Activated CD8-positive, alpha-beta memory T cell treated with anti-CD3 and anti-CD28 coated beads, Interleukin-2, amount 50 U/mL, for 1 hour (primary cell): Measurements from ENCODE around the gene MSI2.

Experiments
- DNase-seq: peaks from one replicate; pipeline ENCODE4 v3.0.0-alpha.2; 2020; ENCODE audit errors: extremely low read depth

Gene MSI2

GRCh38 chr17:57391857-57392471 is 135.6 kb downstream of the MSI2 start:
- DNase-seq: no peak

- no peak for DNase-seq
Observed at GRCh38 chr17:57393368-57393767, 137.0 kb downstream of the MSI2 start.

GRCh38 chr17:57394375-57394774 is 138.1 kb downstream of the MSI2 start:
- DNase-seq: no peak

DNA sequence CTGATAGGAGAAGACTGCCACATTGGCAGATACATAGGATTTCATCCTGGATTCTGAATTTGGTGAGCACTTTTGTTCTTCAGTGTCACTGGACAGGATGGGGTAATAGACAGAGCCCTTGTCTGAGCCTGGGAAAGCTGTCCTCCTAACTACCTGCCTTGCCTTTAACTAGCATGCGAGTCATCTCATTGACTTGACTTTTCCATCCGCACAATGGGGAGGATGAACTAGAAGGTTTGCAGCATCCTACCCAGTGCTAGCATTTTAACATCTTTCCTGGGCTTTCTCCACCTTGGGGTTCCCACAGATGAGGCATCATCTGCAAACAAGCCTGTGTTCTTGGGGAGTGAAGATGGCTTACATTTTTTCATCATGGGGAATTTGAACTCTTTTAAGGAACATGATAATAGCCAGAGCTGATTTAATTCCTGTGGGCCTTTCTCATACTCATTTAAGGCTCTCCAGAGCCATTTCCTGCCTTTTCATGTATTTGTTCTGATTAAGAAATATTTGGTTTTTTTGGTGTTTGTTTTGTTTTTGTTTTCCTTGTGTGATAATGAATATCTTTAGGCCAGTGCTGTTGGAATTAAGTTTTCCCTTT is 139.5 kb downstream of the MSI2 start:
- no peak for DNase-seq

- DNase-seq: no peak
Observed at GRCh38 chr17:57396511-57396921, 140.2 kb downstream of the MSI2 start.

- no peak for DNase-seq
Observed at GRCh38 chr17:57397402-57397801, 141.1 kb downstream of the MSI2 start.

GRCh38 chr17:57399690-57400089 is 143.4 kb downstream of the MSI2 start:
- DNase-seq: no peak

DNA sequence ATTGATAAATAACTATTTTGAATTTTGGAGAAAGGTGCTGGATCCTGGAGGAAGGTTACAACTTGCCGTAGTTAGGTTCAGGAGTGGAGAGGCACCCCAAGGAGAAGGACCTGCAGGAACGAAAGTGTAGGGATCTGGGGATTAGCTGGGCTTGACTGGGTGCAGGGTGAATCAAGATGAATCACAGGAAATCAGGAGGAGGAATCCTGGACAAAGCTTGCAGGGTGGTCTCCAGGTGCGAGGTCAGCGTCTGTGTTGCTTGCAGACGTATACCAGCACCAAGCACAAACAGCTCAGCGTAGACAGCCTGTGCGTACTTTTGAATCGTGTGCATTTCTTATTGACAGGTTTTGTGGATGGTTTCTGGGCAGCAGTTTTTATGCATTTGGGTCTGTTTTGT is 144.3 kb downstream of the MSI2 start:
- no peak for DNase-seq

DNA sequence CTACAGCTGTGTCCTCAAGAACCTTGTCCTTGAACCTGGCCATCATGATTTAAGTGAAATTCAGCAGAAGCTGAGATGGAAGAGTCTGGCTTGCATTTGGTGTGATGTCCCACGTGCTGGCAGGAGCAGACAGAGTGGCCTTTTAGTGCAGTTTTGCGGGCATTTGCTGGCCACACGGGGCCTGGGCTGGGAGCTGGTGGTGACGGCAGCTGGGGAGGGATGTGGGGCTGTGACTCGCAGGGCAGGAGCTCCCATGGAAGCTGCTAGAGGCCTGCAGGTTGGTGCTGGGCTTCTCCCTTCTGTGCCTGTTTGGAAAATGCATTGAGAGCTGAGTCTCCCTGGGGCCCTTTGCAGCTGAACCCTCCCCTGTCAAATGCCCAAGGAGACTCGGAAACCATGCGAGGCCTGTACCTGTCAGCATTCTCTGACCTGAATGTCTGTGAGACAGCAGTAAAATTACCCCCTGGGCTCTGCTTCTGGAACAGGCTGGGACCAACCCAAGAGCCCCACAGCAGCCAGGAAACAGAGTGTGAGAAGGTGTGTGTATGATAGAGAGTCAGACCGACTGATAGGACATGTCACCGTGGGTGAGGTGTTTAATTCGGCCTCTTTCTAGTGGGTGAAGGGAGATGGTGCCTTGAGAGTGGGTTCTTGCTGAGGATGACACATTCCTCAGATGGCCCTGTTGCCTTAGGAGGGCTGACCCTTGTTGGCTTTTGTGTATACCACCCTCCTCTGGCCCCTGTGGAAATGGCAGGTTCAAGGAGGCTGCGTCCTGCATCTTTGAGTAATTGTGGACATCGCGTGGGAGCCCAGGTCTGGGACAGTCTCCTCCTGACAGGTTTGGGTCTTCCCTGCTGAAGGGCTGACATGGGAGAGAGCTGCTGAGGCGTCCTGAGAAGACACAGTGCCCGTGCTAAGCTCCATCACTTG is 145.5 kb downstream of the MSI2 start:
- no peak for DNase-seq

DNA sequence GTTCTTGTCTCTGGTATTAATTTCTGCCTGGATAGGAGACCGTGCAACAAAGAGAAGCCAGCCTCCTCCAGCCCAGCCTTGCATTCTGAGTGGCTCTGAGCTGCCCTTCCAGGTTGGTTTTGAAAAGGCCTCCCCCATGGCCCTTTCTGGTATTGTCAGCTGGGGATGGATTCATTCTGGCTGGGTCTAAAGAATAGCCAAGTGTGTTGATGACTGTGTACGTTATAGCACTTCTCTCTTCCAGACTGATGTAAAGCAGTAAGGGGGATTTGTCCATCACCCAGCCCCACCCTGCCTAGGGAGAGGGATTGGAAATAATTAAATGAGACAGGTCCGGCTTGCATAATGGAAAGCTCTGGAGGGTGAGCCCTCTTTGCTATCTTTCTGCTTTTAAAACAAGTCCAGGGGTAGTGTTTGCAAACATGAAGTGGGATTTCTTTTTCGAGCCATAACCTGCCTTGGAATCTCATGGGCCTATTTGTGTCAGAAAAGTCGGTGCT is 146.4 kb downstream of the MSI2 start:
- no peak for DNase-seq

DNA sequence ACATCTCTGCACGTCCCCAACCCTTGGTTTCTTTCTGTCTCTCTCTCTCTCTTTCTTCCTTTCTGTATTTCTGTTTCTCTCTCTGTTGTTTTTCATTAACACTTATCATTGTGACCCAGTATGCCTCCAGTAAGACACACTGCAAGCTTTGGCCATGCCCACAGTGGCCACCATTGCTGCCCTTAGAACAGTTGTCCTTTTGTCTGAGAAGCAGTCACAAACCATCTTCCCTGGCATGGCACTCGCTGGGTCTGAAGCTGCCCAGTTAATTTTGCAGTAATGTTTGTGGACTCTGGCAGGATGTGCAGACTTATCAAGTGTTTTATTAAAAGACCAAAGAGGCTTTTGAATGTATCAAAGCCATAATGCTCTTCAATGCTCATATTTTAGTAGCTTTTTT is 146.9 kb downstream of the MSI2 start:
- DNase-seq: no peak

DNA sequence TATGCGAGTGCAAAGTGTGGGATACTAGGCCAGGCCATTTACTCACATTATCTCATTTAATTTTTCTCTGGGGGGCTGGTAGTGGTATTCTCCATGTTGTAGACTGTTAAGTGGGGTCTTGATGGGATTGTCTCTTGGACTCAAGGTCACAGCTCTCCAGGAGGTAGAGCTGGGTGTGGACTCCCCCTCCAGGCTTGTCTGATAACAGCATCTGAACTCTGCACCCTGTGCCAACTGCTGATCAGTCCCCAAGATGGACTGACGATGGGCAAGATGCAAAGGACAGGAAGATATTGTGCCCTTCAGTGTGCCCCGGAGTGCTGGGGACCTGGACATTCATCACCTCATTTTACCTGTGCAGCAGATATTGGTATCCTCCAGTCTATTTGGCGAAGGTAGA is 147.8 kb downstream of the MSI2 start:
- no peak for DNase-seq

DNA sequence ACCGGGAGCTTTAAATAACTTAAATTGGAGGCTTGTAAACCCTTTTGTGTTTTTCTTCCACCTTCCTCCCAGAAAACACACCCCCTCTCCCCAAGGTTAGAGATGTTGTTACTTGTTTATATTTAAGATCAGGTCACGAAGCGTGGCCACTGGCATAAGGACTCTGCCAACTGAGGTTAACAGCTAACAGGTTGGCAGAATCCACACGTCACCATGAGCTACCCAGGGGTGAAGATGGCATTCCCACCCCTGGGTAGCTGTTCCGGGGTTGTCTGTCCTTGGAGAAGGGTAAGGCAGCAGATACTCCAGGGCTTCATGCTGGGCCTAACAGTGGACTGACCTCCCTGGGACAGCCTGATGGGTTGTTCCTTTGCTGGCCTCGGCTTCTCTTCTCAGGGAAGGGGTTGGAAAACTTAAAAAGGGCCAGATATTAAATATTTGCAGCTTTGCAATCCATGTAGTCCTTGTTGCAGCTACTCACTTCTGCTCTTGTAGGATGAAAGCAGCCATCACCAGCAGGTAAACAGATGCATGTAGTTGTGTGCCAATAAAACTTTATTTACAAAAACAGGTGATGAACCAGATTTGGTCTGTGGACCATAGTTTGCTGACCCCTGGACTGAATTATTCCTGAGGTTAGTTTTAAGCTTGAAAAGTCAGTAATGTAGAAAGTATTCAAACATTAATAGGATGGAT is 148.6 kb downstream of the MSI2 start:
- no peak for DNase-seq

- no peak for DNase-seq
Observed at GRCh38 chr17:57405491-57406072, 149.3 kb downstream of the MSI2 start.

- DNase-seq: no peak
Observed at GRCh38 chr17:57406131-57406980, 150.0 kb downstream of the MSI2 start.

- DNase-seq: no peak
Observed at GRCh38 chr17:57406981-57407286, 150.6 kb downstream of the MSI2 start.

DNA sequence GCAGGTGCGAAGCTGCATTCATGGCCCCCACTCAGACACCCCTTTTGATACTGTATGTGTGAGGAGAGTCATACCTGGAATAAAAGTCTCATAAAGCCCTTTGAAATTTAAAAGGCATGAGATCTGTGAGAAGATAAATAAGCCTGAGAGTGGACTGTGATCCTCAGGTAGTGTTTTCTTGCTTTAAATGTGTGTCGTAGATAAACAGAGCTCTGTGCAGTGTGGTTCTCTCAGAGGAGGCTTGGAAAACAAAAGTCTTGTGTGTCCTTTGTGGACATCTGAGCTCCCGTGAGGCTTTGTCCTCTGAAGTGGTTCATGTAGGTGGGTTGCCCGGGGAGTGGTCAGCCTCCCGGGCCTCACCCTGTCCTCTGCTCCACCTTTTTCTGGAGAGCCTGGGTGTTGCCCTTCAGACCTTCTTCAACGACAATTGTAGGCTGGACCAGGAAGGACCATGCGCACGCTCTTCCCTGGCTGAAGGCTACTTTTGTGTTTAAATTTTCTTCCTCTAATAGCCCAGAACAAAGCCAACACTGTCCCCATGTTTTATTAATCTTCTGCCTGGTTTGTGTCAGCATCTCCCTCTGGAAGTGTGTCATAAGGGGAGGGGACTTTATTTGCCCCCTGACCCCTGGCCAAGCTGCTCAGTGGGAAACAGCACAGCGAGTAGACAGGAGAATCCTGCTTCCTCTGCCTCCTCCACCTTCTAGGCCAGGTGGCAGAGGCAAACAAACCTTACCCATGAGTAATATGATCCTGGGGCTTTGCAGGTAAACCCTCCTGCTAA is 151.2 kb downstream of the MSI2 start:
- no peak for DNase-seq

DNA sequence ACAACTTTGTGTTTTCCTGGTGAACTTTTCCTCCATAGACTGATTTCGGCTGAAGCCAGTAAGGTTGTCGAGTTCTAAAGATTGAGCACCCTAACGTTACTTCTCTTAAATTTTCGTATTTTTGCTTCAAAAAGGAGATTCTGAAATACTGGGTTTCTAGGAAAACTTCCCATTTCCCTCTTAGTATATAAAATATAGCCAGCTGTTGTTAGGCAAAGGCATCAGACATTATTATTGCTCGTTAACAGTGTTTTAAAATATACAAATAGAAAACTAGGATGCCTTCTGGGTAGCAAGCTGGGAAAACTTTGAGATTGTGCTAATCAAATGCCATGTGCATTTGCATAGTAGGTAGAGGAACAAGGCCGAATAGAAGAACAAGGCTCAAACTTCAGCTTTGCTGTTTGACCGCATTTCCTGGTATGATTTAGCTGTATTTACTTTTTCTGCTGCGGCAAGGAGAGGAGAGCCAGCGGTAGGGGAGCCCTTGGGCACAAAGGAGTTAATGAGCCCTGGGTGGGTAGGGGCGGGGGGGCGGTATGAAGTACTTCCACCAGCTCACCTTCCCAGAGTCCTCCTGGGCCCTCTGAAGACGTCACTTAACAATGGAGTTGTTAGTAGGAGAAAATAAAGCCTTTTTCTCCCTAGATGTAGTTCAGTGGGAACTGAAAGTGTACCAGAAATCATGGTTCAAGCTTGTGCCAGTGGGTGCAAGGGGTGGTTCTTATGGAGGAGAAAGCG is 151.9 kb downstream of the MSI2 start:
- DNase-seq: peak; percentile 9

DNA sequence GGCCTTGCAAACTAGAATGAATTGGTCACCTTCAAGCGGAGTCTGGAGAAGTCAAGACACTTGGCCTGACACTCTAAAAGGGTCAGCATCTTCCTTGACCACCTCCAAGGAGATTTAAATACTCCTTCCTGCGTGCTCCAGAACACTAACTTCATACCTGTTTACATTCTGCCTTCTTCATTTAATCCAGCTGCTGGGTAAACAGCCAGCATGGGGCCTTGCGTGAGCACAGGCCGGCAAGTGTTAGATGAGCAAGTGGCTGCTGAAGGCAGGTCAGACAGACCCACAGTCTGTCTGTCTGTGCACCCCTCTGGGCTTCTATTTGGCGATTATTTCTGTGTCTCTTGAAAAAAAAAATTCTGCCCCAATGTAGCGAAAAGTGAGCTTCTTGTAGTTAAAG is 153.8 kb downstream of the MSI2 start:
- no peak for DNase-seq
